GM12891 (cell line): Measurements from ENCODE around the gene MYADM.

Experiments
- PAX5 ChIP-seq: IDR thresholded peaks from 2 replicates; pipeline ENCODE4 v1.6.1; 2011; ENCODE audit warnings: low read length, moderate library complexity, mild to moderate bottlenecking; ENCODE audit not compliant: insufficient read depth, severe bottlenecking
- POLR2A ChIP-seq: IDR thresholded peaks from 2 replicates; pipeline ENCODE4 v1.6.1; 2011; ENCODE audit warnings: low read depth, low read length, control low read depth
- POLR2AphosphoS5 ChIP-seq: IDR thresholded peaks from 2 replicates; pipeline ENCODE4 v1.6.1; 2011; ENCODE audit warnings: low read depth, low read length, control low read depth
- TAF1 ChIP-seq: IDR thresholded peaks from 2 replicates; pipeline ENCODE4 v1.6.1; 2011; ENCODE audit warnings: low read depth, low read length, control low read depth

- TF ChIP-seq POLR2A (no peak), POLR2AphosphoS5 (no peak), TAF1 (no peak), PAX5 (no peak)
These were observed 11.1 kb downstream of the MYADM start for GRCh38 chr19:53878776-53879139.
